Liver (tissue), 10 donors: ENCODE results near the gene ZBTB7B. TPM values are rescaled to one million over a fixed set of nuclear protein-coding genes. Genes with fewer than 3 reads are reported as not detected.

Experiments used
- DNase-seq: peaks from one replicate; pipeline ENCODE4 v3.0.0-alpha.2; 2017; ENCODE audit warnings: low spot score
- H3K27ac ChIP-seq, 2 donors: one replicate each; pipeline ENCODE4 v1.7.0; 2013; ENCODE audit warnings: inconsistent platforms in 2 of 2, low read length in 2 of 2, control low read depth in 1 of 2, low read depth in 1 of 2, mild to moderate bottlenecking in 1 of 2
- H3K27me3 ChIP-seq, 4 donors: one replicate each; pipeline versions ENCODE4 v1.6.1 to v1.7.0; 2013; ENCODE audit warnings: low read length in 3 of 4, inconsistent platforms in 1 of 4, mild to moderate bottlenecking in 1 of 4, moderate library complexity in 1 of 4; ENCODE audit not compliant: control insufficient read depth in 4 of 4, insufficient read depth in 4 of 4
- H3K36me3 ChIP-seq, 4 donors: one replicate each; pipeline versions ENCODE4 v1.6.1 to v1.7.0; 2013; ENCODE audit warnings: low read length in 3 of 4, mild to moderate bottlenecking in 3 of 4, low read depth in 1 of 4, moderate library complexity in 1 of 4; ENCODE audit not compliant: control insufficient read depth in 4 of 4, insufficient read depth in 3 of 4
- H3K4me1 ChIP-seq, 4 donors: one replicate each; pipeline versions ENCODE4 v1.6.1 to v1.7.0; 2013; ENCODE audit warnings: low read length in 3 of 4, mild to moderate bottlenecking in 3 of 4, moderate library complexity in 1 of 4; ENCODE audit not compliant: control insufficient read depth in 4 of 4, insufficient read depth in 4 of 4
- H3K4me3 ChIP-seq, 3 donors: one replicate each; pipeline versions ENCODE4 v1.6.1 to v1.7.0; 2013; ENCODE audit warnings: low read length in 3 of 3, control low read depth in 1 of 3, low read depth in 1 of 3, mild to moderate bottlenecking in 1 of 3
- H3K9ac ChIP-seq, 2 donors: one replicate each; pipeline ENCODE4 v1.7.0; 2013; ENCODE audit warnings: low read length in 2 of 2, mild to moderate bottlenecking in 2 of 2, moderate library complexity in 2 of 2, control low read depth in 1 of 2, low read depth in 1 of 2
- H3K9me3 ChIP-seq, 4 donors: one replicate each; pipeline versions ENCODE4 v1.6.1 to v1.7.0; 2013; ENCODE audit warnings: low read length in 3 of 4; ENCODE audit not compliant: control insufficient read depth in 4 of 4
- EGR1 ChIP-seq, 2 donors: IDR thresholded peaks; 2 replicates each; pipeline ENCODE4 v1.6.1; 2016 to 2018; ENCODE audit warnings: antibody characterized with exemption in 2 of 2, low read depth in 2 of 2
- FOXA1 ChIP-seq: IDR thresholded peaks from 2 replicates; pipeline ENCODE4 v1.6.1; 2016; ENCODE audit warnings: antibody characterized with exemption
- FOXA2 ChIP-seq: IDR thresholded peaks from 2 replicates; pipeline ENCODE4 v1.6.1; 2016; ENCODE audit warnings: antibody characterized with exemption
- GABPA ChIP-seq, 2 donors: IDR thresholded peaks in 1 of 2; conservative IDR thresholded peaks in 1 of 2; 2 replicates each; pipeline ENCODE4 v1.6.1; 2016; ENCODE audit warnings: antibody characterized with exemption in 2 of 2, mild to moderate bottlenecking in 1 of 2, moderate library complexity in 1 of 2
- HNF4A ChIP-seq, 2 donors: conservative IDR thresholded peaks; 2 replicates each; pipeline ENCODE4 v1.6.1; 2016; ENCODE audit warnings: antibody characterized with exemption in 2 of 2, mild to moderate bottlenecking in 2 of 2
- HNF4G ChIP-seq: IDR thresholded peaks from 2 replicates; pipeline ENCODE4 v1.6.1; 2016; ENCODE audit warnings: antibody characterized with exemption
- JUND ChIP-seq, 2 donors: IDR thresholded peaks; 2 replicates each; pipeline ENCODE4 v1.6.1; 2016; ENCODE audit warnings: antibody characterized with exemption in 2 of 2
- NR2F2 ChIP-seq: IDR thresholded peaks from 2 replicates; pipeline ENCODE4 v1.6.1; 2016; ENCODE audit warnings: antibody characterized with exemption
- RXRA ChIP-seq, 2 donors: IDR thresholded peaks; 2 replicates each; pipeline ENCODE4 v1.6.1; 2017 to 2018; ENCODE audit warnings: antibody characterized with exemption in 2 of 2, mild to moderate bottlenecking in 1 of 2
- SP1 ChIP-seq: IDR thresholded peaks from 2 replicates; pipeline ENCODE4 v1.6.1; 2018; ENCODE audit warnings: antibody characterized with exemption, mild to moderate bottlenecking
- TAF1 ChIP-seq: conservative IDR thresholded peaks from 2 replicates; pipeline ENCODE4 v1.6.1; 2016; ENCODE audit warnings: antibody characterized with exemption, mild to moderate bottlenecking
- YY1 ChIP-seq: IDR thresholded peaks from 2 replicates; pipeline ENCODE4 v1.6.1; 2016; ENCODE audit warnings: antibody characterized with exemption, mild to moderate bottlenecking
- WGBS: extraction: QIAGEN DNeasy Blood & Tissue Kit; methylation state at CpG from one replicate; pipeline ENCODE4 v1.1.7; 2013; 5-methylcytosine and 5-hydroxymethylcytosine counted together
- polyA plus RNA-seq, 2 donors: library from polyadenylated mRNA; stranded (reverse) in 1 of 2; unstranded in 1 of 2; fragments of 200-250 nt in 1 of 2; fragments of >200 nt in 1 of 2; fragmentation: Nextera tagmentation in 1 of 2; extraction: Ambion mirVana in 1 of 2; gene quantifications; one replicate each; pipeline versions ENCODE4 v1.2.1 to v1.2.3, GENCODE V29; 2013 to 2015
- small RNA-seq: library from RNA; depleted of rRNA; stranded (forward); fragments of <200 nt; gene quantifications from one replicate; pipeline ENCODE3, GENCODE V24; 2014
- total RNA-seq, 2 donors: library from RNA; depleted of rRNA; stranded (reverse); fragments of >200 nt; gene quantifications; one replicate each; pipeline ENCODE4 v1.2.3, GENCODE V29; 2014
- TF ChIP-seq, protein P1 (sequence below): IDR thresholded peaks from 2 replicates; pipeline ENCODE4 v1.6.1; 2016; ENCODE audit warnings: antibody characterized with exemption
- TF ChIP-seq, protein P2 (sequence below): IDR thresholded peaks from 2 replicates; pipeline ENCODE4 v1.6.1; 2016; ENCODE audit warnings: antibody characterized with exemption
- TF ChIP-seq, protein P3 (sequence below): IDR thresholded peaks from 2 replicates; pipeline ENCODE4 v1.6.1; 2016; ENCODE audit warnings: antibody characterized with exemption
- TF ChIP-seq, protein P4 (sequence below): fragments of 150-350 bp; IDR thresholded peaks from 2 replicates; pipeline ENCODE4 v1.5.1; 2017; ENCODE audit warnings: improper control_type of control experiment, low read depth, low read length; ENCODE audit not compliant: missing input control
- donor health status: healthy.
- donor health status: healthy.
- donor health status: healthy.
- donor health status: healthy.
- donor health status: healthy.

ZBTB7B gene
- total and polyA plus RNA-seq, 4 donors = 7.0 to 50.2 (median 21.1) TPM

DNA sequence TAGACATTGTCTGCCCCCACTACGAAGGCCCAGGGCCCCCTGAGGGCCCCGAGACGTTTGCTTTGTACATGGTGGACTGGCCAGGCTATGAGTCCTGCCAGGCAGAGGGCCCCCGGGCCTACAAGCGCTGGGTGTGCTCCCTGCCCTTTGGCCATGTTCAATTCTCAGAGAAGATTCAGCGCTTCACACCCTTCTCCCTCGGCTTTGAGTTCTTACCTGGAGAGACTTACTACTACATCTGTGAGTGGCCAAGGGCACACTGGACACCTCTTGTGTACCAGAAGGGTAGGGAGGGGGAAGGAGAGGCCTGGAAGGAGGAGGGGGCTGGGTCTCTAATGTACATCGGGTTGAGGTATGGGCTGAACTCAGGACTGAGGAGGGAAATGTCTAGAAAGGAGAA is 64.2 kb downstream of the ZBTB7B start:
- H3K36me3 ChIP-seq = peaks cover 0 to 2% (median 0%) of the 10 kb centered on the region in 4 donors
- no peaks in the 10 kb centered on the region for H3K27me3 ChIP-seq
- no peak overlapping the region for H3K9ac ChIP-seq
- no peak for TF ChIP-seq TAF1
- no peak for TF ChIP-seq EGR1 (IDR thresholded peaks at IDR 0.05; ENCODE audit: low read depth in 2 of 2)
- TF ChIP-seq GABPA (IDR thresholded peaks at IDR 0.05 in 1 of 2, conservative IDR thresholded peaks at IDR 0.05 in 1 of 2) = no peak
- TF ChIP-seq NR2F2 = no peak
- no peak for TF ChIP-seq HNF4G
- TF ChIP-seq HNF4A (conservative IDR thresholded peaks at IDR 0.05) = no peak
- no peak for TF ChIP-seq JUND (IDR thresholded peaks at IDR 0.05)
- no peak for TF ChIP-seq SP1
- no peak for TF ChIP-seq FOXA2
- TF ChIP-seq, protein P1, sequence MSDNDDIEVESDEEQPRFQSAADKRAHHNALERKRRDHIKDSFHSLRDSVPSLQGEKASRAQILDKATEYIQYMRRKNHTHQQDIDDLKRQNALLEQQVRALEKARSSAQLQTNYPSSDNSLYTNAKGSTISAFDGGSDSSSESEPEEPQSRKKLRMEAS = no peak
- TF ChIP-seq, protein P2, sequence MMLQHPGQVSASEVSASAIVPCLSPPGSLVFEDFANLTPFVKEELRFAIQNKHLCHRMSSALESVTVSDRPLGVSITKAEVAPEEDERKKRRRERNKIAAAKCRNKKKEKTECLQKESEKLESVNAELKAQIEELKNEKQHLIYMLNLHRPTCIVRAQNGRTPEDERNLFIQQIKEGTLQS = no peak
- no peak for TF ChIP-seq RXRA (IDR thresholded peaks at IDR 0.05)
- TF ChIP-seq FOXA1 = no peak
- TF ChIP-seq, protein P3, sequence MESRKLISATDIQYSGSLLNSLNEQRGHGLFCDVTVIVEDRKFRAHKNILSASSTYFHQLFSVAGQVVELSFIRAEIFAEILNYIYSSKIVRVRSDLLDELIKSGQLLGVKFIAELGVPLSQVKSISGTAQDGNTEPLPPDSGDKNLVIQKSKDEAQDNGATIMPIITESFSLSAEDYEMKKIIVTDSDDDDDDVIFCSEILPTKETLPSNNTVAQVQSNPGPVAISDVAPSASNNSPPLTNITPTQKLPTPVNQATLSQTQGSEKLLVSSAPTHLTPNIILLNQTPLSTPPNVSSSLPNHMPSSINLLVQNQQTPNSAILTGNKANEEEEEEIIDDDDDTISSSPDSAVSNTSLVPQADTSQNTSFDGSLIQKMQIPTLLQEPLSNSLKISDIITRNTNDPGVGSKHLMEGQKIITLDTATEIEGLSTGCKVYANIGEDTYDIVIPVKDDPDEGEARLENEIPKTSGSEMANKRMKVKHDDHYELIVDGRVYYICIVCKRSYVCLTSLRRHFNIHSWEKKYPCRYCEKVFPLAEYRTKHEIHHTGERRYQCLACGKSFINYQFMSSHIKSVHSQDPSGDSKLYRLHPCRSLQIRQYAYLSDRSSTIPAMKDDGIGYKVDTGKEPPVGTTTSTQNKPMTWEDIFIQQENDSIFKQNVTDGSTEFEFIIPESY = no peak
- TF ChIP-seq, protein P4, sequence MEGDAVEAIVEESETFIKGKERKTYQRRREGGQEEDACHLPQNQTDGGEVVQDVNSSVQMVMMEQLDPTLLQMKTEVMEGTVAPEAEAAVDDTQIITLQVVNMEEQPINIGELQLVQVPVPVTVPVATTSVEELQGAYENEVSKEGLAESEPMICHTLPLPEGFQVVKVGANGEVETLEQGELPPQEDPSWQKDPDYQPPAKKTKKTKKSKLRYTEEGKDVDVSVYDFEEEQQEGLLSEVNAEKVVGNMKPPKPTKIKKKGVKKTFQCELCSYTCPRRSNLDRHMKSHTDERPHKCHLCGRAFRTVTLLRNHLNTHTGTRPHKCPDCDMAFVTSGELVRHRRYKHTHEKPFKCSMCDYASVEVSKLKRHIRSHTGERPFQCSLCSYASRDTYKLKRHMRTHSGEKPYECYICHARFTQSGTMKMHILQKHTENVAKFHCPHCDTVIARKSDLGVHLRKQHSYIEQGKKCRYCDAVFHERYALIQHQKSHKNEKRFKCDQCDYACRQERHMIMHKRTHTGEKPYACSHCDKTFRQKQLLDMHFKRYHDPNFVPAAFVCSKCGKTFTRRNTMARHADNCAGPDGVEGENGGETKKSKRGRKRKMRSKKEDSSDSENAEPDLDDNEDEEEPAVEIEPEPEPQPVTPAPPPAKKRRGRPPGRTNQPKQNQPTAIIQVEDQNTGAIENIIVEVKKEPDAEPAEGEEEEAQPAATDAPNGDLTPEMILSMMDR = no peak
- no peak for TF ChIP-seq YY1
- no peak overlapping the region for H3K27ac ChIP-seq
- H3K9me3 ChIP-seq = no peaks in the 10 kb centered on the region
- DNase-seq = no peak
- H3K4me1 ChIP-seq = peaks cover 11 to 42% (median 33%) of the 10 kb centered on the region in 4 donors
- whole genome bisulfite sequencing = 94% methylated on average over 8 of the region's 8 CpGs
- no peak overlapping the region for H3K4me3 ChIP-seq

Small RNA genes lying within 50 kb of the gene (small RNA-seq; reads per million reads assigned to genes)
- not detected for gene MIR4258

Other genes starting within 250 kb of the ZBTB7B start
- gene KCNN3, start 132.5 kb upstream of the ZBTB7B start, total RNA-seq = under 1 TPM; 0.14 to 0.17 TPM
- under 1 TPM; 0.09 to 0.68 TPM for gene KCNN3, start 132.5 kb upstream of the ZBTB7B start, polyA plus RNA-seq
- 10 to 100 TPM in 1 of 2 donors, 1 to 10 TPM in 1; 9.7 to 14.6 TPM for gene PMVK, start 66.1 kb upstream of the ZBTB7B start, total RNA-seq
- gene PMVK, start 66.1 kb upstream of the ZBTB7B start, polyA plus RNA-seq = 10 to 100 TPM; 22.6 to 37.3 TPM
- gene PBXIP1, start 46.7 kb upstream of the ZBTB7B start, total RNA-seq = 10 to 100 TPM; 24.6 to 42.8 TPM
- 10 to 100 TPM in 1 of 2 donors, 1 to 10 TPM in 1; 3.8 to 16.4 TPM for gene PBXIP1, start 46.7 kb upstream of the ZBTB7B start, polyA plus RNA-seq
- 1 to 10 TPM; 6.5 to 7.4 TPM for gene PYGO2, start 41.0 kb upstream of the ZBTB7B start, total RNA-seq
- gene PYGO2, start 41.0 kb upstream of the ZBTB7B start, polyA plus RNA-seq = 1 to 10 TPM; 5.0 to 8.2 TPM
- 10 to 100 TPM; 53.2 to 65.5 TPM for gene SHC1, start 32.1 kb upstream of the ZBTB7B start, total RNA-seq
- 10 to 100 TPM; 27.2 to 62.8 TPM for gene SHC1, start 32.1 kb upstream of the ZBTB7B start, polyA plus RNA-seq
- gene CKS1B, start 28.1 kb upstream of the ZBTB7B start, total RNA-seq = 10 to 100 TPM; 32.4 to 54.4 TPM
- gene CKS1B, start 28.1 kb upstream of the ZBTB7B start, polyA plus RNA-seq = 10 to 100 TPM; 34.3 to 57.9 TPM
- 10 to 100 TPM; 10.4 to 20.2 TPM for gene FLAD1, start 19.5 kb upstream of the ZBTB7B start, total RNA-seq
- 10 to 100 TPM; 24.7 to 31.6 TPM for gene FLAD1, start 19.5 kb upstream of the ZBTB7B start, polyA plus RNA-seq
- under 1 TPM in 1 of 2 donors, not detected in 1; 0.42 TPM for gene LENEP, start 9.2 kb upstream of the ZBTB7B start, total RNA-seq
- gene LENEP, start 9.2 kb upstream of the ZBTB7B start, polyA plus RNA-seq = not detected
- under 1 TPM in 1 of 2 donors, not detected in 1; 0.25 TPM for gene DCST2, start 31.0 kb downstream of the ZBTB7B start, total RNA-seq
- gene DCST2, start 31.0 kb downstream of the ZBTB7B start, polyA plus RNA-seq = under 1 TPM; 0.27 to 0.53 TPM
- not detected for gene DCST1, start 31.0 kb downstream of the ZBTB7B start, total RNA-seq
- not detected for gene DCST1, start 31.0 kb downstream of the ZBTB7B start, polyA plus RNA-seq
- gene ADAM15, start 48.5 kb downstream of the ZBTB7B start, total RNA-seq = 10 to 100 TPM; 10.8 to 26.8 TPM
- 10 to 100 TPM; 16.0 to 19.0 TPM for gene ADAM15, start 48.5 kb downstream of the ZBTB7B start, polyA plus RNA-seq
- 1 to 10 TPM; 1.8 to 2.9 TPM for gene EFNA4, start 60.9 kb downstream of the ZBTB7B start, total RNA-seq
- gene EFNA4, start 60.9 kb downstream of the ZBTB7B start, polyA plus RNA-seq = 1 to 10 TPM; 3.6 to 4.7 TPM
- under 1 TPM; 0.47 to 0.75 TPM for gene EFNA3, start 76.0 kb downstream of the ZBTB7B start, total RNA-seq
- 1 to 10 TPM; 1.4 to 3.7 TPM for gene EFNA3, start 76.0 kb downstream of the ZBTB7B start, polyA plus RNA-seq
- 100 to 1,000 TPM in 1 of 2 donors, 10 to 100 TPM in 1; 58.6 to 180 TPM for gene EFNA1, start 125.1 kb downstream of the ZBTB7B start, total RNA-seq
- gene EFNA1, start 125.1 kb downstream of the ZBTB7B start, polyA plus RNA-seq = 100 to 1,000 TPM; 177 to 236 TPM
- 10 to 100 TPM; 12.7 to 23.3 TPM for gene SLC50A1, start 133.1 kb downstream of the ZBTB7B start, total RNA-seq
- gene SLC50A1, start 133.1 kb downstream of the ZBTB7B start, polyA plus RNA-seq = 10 to 100 TPM; 17.3 to 19.1 TPM
- gene DPM3, start 137.7 kb downstream of the ZBTB7B start, total RNA-seq = 10 to 100 TPM; 27.3 to 62.4 TPM
- gene DPM3, start 137.7 kb downstream of the ZBTB7B start, polyA plus RNA-seq = 100 to 1,000 TPM in 1 of 2 donors, 10 to 100 TPM in 1; 75.8 to 134 TPM
- gene KRTCAP2, start 170.5 kb downstream of the ZBTB7B start, total RNA-seq = 10 to 100 TPM; 49.8 TPM
- gene KRTCAP2, start 170.5 kb downstream of the ZBTB7B start, polyA plus RNA-seq = 100 to 1,000 TPM; 150 to 224 TPM
- under 1 TPM; 0.14 to 0.17 TPM for gene TRIM46, start 171.0 kb downstream of the ZBTB7B start, total RNA-seq
- under 1 TPM; 0.07 to 0.11 TPM for gene TRIM46, start 171.0 kb downstream of the ZBTB7B start, polyA plus RNA-seq
- gene THBS3, start 205.1 kb downstream of the ZBTB7B start, total RNA-seq = 1 to 10 TPM; 4.0 to 6.9 TPM
- gene THBS3, start 205.1 kb downstream of the ZBTB7B start, polyA plus RNA-seq = 1 to 10 TPM; 3.1 to 4.3 TPM
- 10 to 100 TPM; 19.6 to 26.4 TPM for gene MTX1, start 205.9 kb downstream of the ZBTB7B start, total RNA-seq
- gene MTX1, start 205.9 kb downstream of the ZBTB7B start, polyA plus RNA-seq = 10 to 100 TPM; 30.5 to 38.4 TPM